Activated CD8-positive, alpha-beta T cell treated with anti-CD3 and anti-CD28 coated beads for 36 hours (primary cell): ENCODE measurements around the gene TMEM158. TPM values are rescaled to one million over a fixed set of nuclear protein-coding genes. Genes with fewer than 3 reads are reported as not detected.

ENCODE experiments used
- ATAC-seq: fragments of 200-7000 bp; cut with Tn5 transposase; one replicate; pipeline ENCODE4 v1.10.0; 2021; ENCODE audit warnings: mild to moderate bottlenecking, moderate library complexity
- CTCF ChIA-PET: fragments of 350-600 bp; sonication (Branson Sonifier 250); formaldehyde crosslinking; loops from one replicate; lab custom pipeline; 2021; ENCODE audit warnings: antibody characterized with exemption; lab: Charles Lee
- POLR2A ChIA-PET: fragments of 350-600 bp; sonication (Branson Sonifier 250); formaldehyde crosslinking; loops from one replicate; lab custom pipeline; 2021; ENCODE audit warnings: antibody characterized with exemption; lab: Charles Lee
- DNase-seq: peaks from one replicate; pipeline ENCODE4 v3.0.0-alpha.2; 2020
- H3K27ac Mint-ChIP-seq: one replicate; pipeline ENCODE4 v1.8.0; 2021; ENCODE audit warnings: mild to moderate bottlenecking, mixed read lengths
- H3K27me3 Mint-ChIP-seq: one replicate; pipeline ENCODE4 v1.8.0; 2021; ENCODE audit warnings: mixed read lengths
- H3K36me3 Mint-ChIP-seq: one replicate; pipeline ENCODE4 v1.8.0; 2021; ENCODE audit warnings: low read depth, mixed read lengths
- H3K4me1 Mint-ChIP-seq: one replicate; pipeline ENCODE4 v1.8.0; 2021; ENCODE audit warnings: low read depth, mixed read lengths
- H3K4me3 Mint-ChIP-seq: one replicate; pipeline ENCODE4 v1.8.0; 2021; ENCODE audit warnings: mild to moderate bottlenecking, moderate library complexity, mixed read lengths
- H3K9me3 Mint-ChIP-seq: one replicate; pipeline ENCODE4 v1.8.0; 2021; ENCODE audit warnings: mixed read lengths
- CTCF ChIP-seq: fragments of 200-600 bp; IDR thresholded peaks from one replicate; pipeline ENCODE4 v1.8.0; 2022; ENCODE audit warnings: antibody characterized with exemption, mild to moderate bottlenecking
- intact Hi-C: fragments of 100-400 bp; cut with micrococcal nuclease; formaldehyde crosslinking; loops from one replicate; pipeline ENCODE4 v1.10.0; 2022
- total RNA-seq, 2 experiments: library from RNA; stranded (reverse); gene quantifications; one replicate each; pipeline ENCODE4 v1.2.3, GENCODE V29; 2021

The TMEM158 gene
- total RNA-seq, 2 experiments from 2014 or later, result not detected

- intact Hi-C loops, result no loop called here
- Mint-ChIP-seq H3K4me1 (no peaks in the 10 kb centered on the region), H3K9me3 (no peaks in the 10 kb centered on the region), H3K27me3 (peaks cover 28% of the 10 kb centered on the region), H3K27ac (no peak overlapping the region), H3K36me3 (no peaks in the 10 kb centered on the region), H3K4me3 (no peak overlapping the region)
- DNase-seq, result no peak
- CTCF ChIA-PET, result interaction anchor here (0.7 to 1.9 kb wide), 2 partner anchors 9 to 178 kb away, joined by 5 read pairs; no protein-coding TSS in a partner anchor
- TF ChIP-seq CTCF, result no peak
- ATAC-seq, result no peak
- POLR2A ChIA-PET, result no interaction called here
These were observed 7.3 kb downstream of the TMEM158 start for GRCh38 chr3:45218578-45219390.

- DNase-seq (no peak), ATAC-seq (no peak)
- H3K27ac Mint-ChIP-seq, result no peak overlapping the region
- ChIA-PET CTCF (interaction anchor here (1.2 to 1.3 kb wide), 2 partner anchors 175 to 176 kb away, joined by 3 to 6 read pairs; no protein-coding TSS in a partner anchor), POLR2A (no interaction called here)
- intact Hi-C loops, result no loop called here
- peaks cover 10% of the 10 kb centered on the region for H3K27me3 Mint-ChIP-seq
- no peak for TF ChIP-seq CTCF
- H3K4me3 Mint-ChIP-seq, result no peak overlapping the region
- no peaks in the 10 kb centered on the region for H3K4me1 Mint-ChIP-seq
- no peaks in the 10 kb centered on the region for H3K9me3 Mint-ChIP-seq
- no peaks in the 10 kb centered on the region for H3K36me3 Mint-ChIP-seq
These were observed 10.0 kb downstream of the TMEM158 start for GRCh38 chr3:45216021-45216609.

GRCh38 chr3:45215466-45215865, 10.6 kb downstream of the TMEM158 start:
- Mint-ChIP-seq H3K4me3 (no peak overlapping the region), H3K27ac (no peak overlapping the region), H3K4me1 (no peaks in the 10 kb centered on the region), H3K36me3 (no peaks in the 10 kb centered on the region), H3K27me3 (peaks cover 14% of the 10 kb centered on the region), H3K9me3 (no peaks in the 10 kb centered on the region)
- no peak for DNase-seq
- no peak for ATAC-seq
- ChIA-PET POLR2A (no interaction called here), CTCF (interaction anchor here (1.2 to 1.3 kb wide), 2 partner anchors 174 to 175 kb away, joined by 3 to 6 read pairs; no protein-coding TSS in a partner anchor)
- TF ChIP-seq CTCF, result no peak
- intact Hi-C loops, result no loop called here

GRCh38 chr3:45214061-45214680, 11.9 kb downstream of the TMEM158 start:
- Mint-ChIP-seq H3K27me3 (peaks cover 15% of the 10 kb centered on the region), H3K36me3 (no peaks in the 10 kb centered on the region), H3K27ac (no peak overlapping the region), H3K9me3 (no peaks in the 10 kb centered on the region), H3K4me3 (no peak overlapping the region), H3K4me1 (no peaks in the 10 kb centered on the region)
- no peak for TF ChIP-seq CTCF
- ChIA-PET POLR2A (no interaction called here), CTCF (interaction anchor here (12.4 kb wide), 1 partner anchor 173 kb away, joined by 390 read pairs; no protein-coding TSS in a partner anchor)
- ATAC-seq, result no peak
- intact Hi-C loops, result no loop called here
- DNase-seq, result no peak
